Measurements from ENCODE around the gene COLEC11.

Gene COLEC11

DNA sequence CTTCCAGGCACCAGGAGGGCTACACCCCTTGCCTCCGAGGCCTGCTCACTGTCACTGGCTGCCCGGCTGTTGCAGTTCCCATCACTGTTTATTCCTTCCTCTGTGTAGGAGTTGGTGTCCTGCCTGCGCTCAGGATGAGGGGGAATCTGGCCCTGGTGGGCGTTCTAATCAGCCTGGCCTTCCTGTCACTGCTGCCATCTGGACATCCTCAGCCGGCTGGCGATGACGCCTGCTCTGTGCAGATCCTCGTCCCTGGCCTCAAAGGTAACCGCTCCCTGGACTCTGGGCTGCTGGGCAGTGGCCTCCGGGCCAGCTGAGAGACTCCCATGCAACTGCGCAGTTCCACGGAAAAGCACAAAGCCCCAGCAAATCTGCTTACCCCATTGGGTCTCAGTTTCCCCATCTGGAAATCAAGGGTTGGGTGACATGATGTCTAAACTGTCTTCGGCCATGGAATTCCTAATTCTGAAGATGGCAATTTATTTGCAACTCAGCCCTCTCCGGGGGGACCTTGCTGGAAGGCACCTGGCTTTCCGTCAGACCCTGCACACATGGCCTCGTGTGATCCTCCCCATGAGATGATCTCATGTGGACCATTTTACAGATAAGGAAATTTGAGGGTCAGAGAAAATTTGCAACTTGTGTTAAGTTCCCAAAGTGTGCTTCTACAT lies 9.4 kb downstream of the COLEC11 start:
- Histone ChIP-seq H2AFZ (ENCODE audit: low read depth, low read length) (no peak overlapping the region), H3K27ac (ENCODE audit: low read length) (no peak overlapping the region), H3K36me3 (ENCODE audit: insufficient read depth, low read length) (no peaks in the 10 kb centered on the region), H3K4me3 (ENCODE audit: low read depth in 1 of 2, low read length in 2 of 2) (no peak overlapping the region), H3K9me3 (ENCODE audit: insufficient read depth, low read length, severe bottlenecking) (no peaks in the 10 kb centered on the region), H3K79me2 (ENCODE audit: insufficient read depth, low read length) (no peaks in the 10 kb centered on the region), H3K4me2 (ENCODE audit: insufficient read depth, low read length) (no peak overlapping the region), H3K27me3 (ENCODE audit: insufficient read depth, low read length, poor library complexity) (no peaks in the 10 kb centered on the region), H4K20me1 (ENCODE audit: insufficient read depth, low read length) (no peaks in the 10 kb centered on the region), H3K9ac (ENCODE audit: low read depth, low read length) (no peak overlapping the region), H3K4me1 (ENCODE audit: insufficient read depth, low read length) (no peaks in the 10 kb centered on the region)
- ATAC-seq (ENCODE audit: insufficient read depth, low read depth) (no peak), DNase-seq (no peak)
- no peak for TF ChIP-seq EZH2 (IDR thresholded peaks at IDR 0.05; ENCODE audit: borderline replicate concordance, low read depth, low read length, severe bottlenecking)
- TF ChIP-seq CTCF (IDR thresholded peaks at IDR 0.05; ENCODE audit: borderline replicate concordance, extremely low read depth, low read length, poor library complexity, severe bottlenecking): no peak

DNA sequence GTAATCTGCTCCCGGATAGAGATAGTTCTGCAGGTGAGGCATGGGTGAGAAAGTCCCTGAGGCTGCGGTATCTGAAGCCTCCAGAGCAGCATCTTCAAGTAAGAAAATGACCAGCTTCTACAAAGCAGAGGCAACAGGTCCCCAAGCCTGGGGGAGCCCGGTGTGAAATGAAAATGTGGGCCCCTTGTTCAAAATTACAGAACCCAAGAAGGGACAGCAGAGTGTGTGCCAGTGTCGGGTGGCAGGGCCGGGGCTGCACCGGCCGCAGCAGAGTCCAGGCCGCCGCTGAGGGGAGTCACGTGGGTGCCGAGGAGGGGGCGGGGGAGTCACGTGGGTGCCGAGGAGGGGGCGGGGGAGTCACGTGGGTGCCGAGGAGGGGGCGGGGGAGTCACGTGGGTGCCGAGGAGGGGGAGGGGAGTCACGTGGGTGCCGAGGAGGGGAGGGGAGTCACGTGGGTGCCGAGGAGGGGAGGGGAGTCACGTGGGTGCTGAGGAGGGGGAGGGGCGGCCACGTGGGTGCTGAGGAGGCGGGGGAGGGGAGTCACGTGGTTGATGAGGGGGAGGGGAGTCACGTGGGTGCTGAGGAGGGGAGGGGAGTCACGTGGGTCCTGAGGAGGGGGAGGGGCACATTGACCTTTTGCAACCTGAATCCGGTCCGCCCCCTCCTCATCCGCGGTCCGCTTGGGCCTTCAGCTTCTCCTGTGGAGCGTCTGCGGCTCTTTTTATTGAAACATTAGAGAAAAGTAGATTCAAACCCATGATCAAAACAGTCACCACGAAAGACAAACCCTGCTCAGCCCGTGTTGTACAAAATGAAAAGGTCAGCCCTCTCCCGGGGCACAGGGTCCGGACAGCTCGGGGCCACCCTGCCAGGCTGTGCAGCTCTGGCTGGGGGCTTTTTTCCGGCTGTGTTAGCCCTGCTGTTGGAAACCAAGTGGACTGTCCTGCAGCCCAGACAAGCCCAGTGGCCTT lies 10.4 kb downstream of the COLEC11 start:
- no peaks in the 10 kb centered on the region for H4K20me1 ChIP-seq (ENCODE audit: insufficient read depth, low read length)
- H3K4me2 ChIP-seq (ENCODE audit: insufficient read depth, low read length): no peak overlapping the region
- H3K27me3 ChIP-seq (ENCODE audit: insufficient read depth, low read length, poor library complexity): no peaks in the 10 kb centered on the region
- no peaks in the 10 kb centered on the region for H3K79me2 ChIP-seq (ENCODE audit: insufficient read depth, low read length)
- no peaks in the 10 kb centered on the region for H3K36me3 ChIP-seq (ENCODE audit: insufficient read depth, low read length)
- TF ChIP-seq EZH2 (IDR thresholded peaks at IDR 0.05; ENCODE audit: borderline replicate concordance, low read depth, low read length, severe bottlenecking) (no peak), CTCF (IDR thresholded peaks at IDR 0.05; ENCODE audit: borderline replicate concordance, extremely low read depth, low read length, poor library complexity, severe bottlenecking) (no peak)
- no peaks in the 10 kb centered on the region for H3K4me1 ChIP-seq (ENCODE audit: insufficient read depth, low read length)
- H3K9me3 ChIP-seq (ENCODE audit: insufficient read depth, low read length, severe bottlenecking): no peaks in the 10 kb centered on the region
- no peak overlapping the region for H3K27ac ChIP-seq (ENCODE audit: low read length)
- no peak overlapping the region for H3K9ac ChIP-seq (ENCODE audit: low read depth, low read length)
- DNase-seq: no peak
- no peak; the same call in 2 of the 3 replicates for ATAC-seq (ENCODE audit: insufficient read depth, low read depth)
- no peak overlapping the region for H3K4me3 ChIP-seq (ENCODE audit: low read depth in 1 of 2, low read length in 2 of 2)
- H2AFZ ChIP-seq (ENCODE audit: low read depth, low read length): no peak overlapping the region

- Histone ChIP-seq H3K4me2 (ENCODE audit: insufficient read depth, low read length) (no peak overlapping the region), H2AFZ (ENCODE audit: low read depth, low read length) (no peak overlapping the region), H3K27ac (ENCODE audit: low read length) (no peak overlapping the region)
Observed at GRCh38 chr2:3606028-3606369, 11.1 kb downstream of the COLEC11 start.

More at GRCh38 chr2:3606028-3606369, 11.1 kb downstream of the COLEC11 start:
- Histone ChIP-seq H3K36me3 (ENCODE audit: insufficient read depth, low read length) (no peaks in the 10 kb centered on the region), H3K27me3 (ENCODE audit: insufficient read depth, low read length, poor library complexity) (no peaks in the 10 kb centered on the region), H3K9ac (ENCODE audit: low read depth, low read length) (no peak overlapping the region), H3K4me1 (ENCODE audit: insufficient read depth, low read length) (no peaks in the 10 kb centered on the region), H4K20me1 (ENCODE audit: insufficient read depth, low read length) (no peaks in the 10 kb centered on the region), H3K9me3 (ENCODE audit: insufficient read depth, low read length, severe bottlenecking) (no peaks in the 10 kb centered on the region), H3K4me3 (ENCODE audit: low read depth in 1 of 2, low read length in 2 of 2) (no peak overlapping the region), H3K79me2 (ENCODE audit: insufficient read depth, low read length) (no peaks in the 10 kb centered on the region)
- no peak for TF ChIP-seq CTCF (IDR thresholded peaks at IDR 0.05; ENCODE audit: borderline replicate concordance, extremely low read depth, low read length, poor library complexity, severe bottlenecking)
- TF ChIP-seq EZH2 (IDR thresholded peaks at IDR 0.05; ENCODE audit: borderline replicate concordance, low read depth, low read length, severe bottlenecking): no peak
- no peak for DNase-seq
- no peak for ATAC-seq (ENCODE audit: insufficient read depth, low read depth)

Measured in DND-41 (cell line).